A673 (cell line): ENCODE results near the gene GATC. TPM values are rescaled to one million over a fixed set of nuclear protein-coding genes. Genes with fewer than 3 reads are reported as not detected.

Source experiments
- BruUV-seq: library from RNA; stranded (reverse); fragments of 400-500 nt; replicated peaks from 2 replicates; lab custom pipeline; 2021; lab: Mats Ljungman, UMichigan
- CTCF ChIA-PET: fragments of 300-600 bp; sonication (Branson Sonifier 250); formaldehyde crosslinking; loops from one replicate; lab custom pipeline; 2022; ENCODE audit warnings: antibody characterized with exemption; lab: Charles Lee
- POLR2A ChIA-PET: fragments of 300-600 bp; sonication (Branson Sonifier 250); formaldehyde crosslinking; loops from one replicate; lab custom pipeline; 2022; ENCODE audit warnings: antibody characterized with exemption; ENCODE audit not compliant: low non-redundant PET; lab: Charles Lee
- DNase-seq: peaks from one replicate; pipeline ENCODE4 v3.0.0-alpha.2; 2015; ENCODE audit warnings: low spot score
- H3K27ac ChIP-seq: fragments of 200-600 bp; sonication (generic); 2 replicates; pipeline ENCODE4 v1.5.1; 2016; ENCODE audit warnings: mixed run types, low read depth, mild to moderate bottlenecking, mixed read lengths, antibody characterized with exemption, low read length; ENCODE audit not compliant: poor library complexity, severe bottlenecking
- H3K27me3 ChIP-seq: fragments of 200-600 bp; sonication (generic); replicated peaks from 2 replicates; pipeline ENCODE4 v1.6.1; 2017; ENCODE audit warnings: mixed run types, low read depth, mild to moderate bottlenecking, mixed read lengths, antibody characterized with exemption, low read length; ENCODE audit not compliant: insufficient read depth, poor library complexity
- H3K36me3 ChIP-seq: fragments of 200-600 bp; sonication (generic); 2 replicates; pipeline ENCODE4 v1.6.1; 2016; ENCODE audit warnings: mixed run types, mild to moderate bottlenecking, mixed read lengths, antibody characterized with exemption, low read length; ENCODE audit not compliant: insufficient read depth, poor library complexity, severe bottlenecking
- H3K4me1 ChIP-seq: fragments of 200-600 bp; sonication (generic); 2 replicates; pipeline ENCODE4 v1.6.1; 2017; ENCODE audit warnings: mixed run types, mild to moderate bottlenecking, mixed read lengths, antibody characterized with exemption, low read length; ENCODE audit not compliant: insufficient read depth, poor library complexity, severe bottlenecking
- H3K4me3 ChIP-seq: fragments of 200-600 bp; sonication (generic); 2 replicates; pipeline ENCODE4 v1.5.1; 2016; ENCODE audit warnings: low read depth, mixed run types, mild to moderate bottlenecking, mixed read lengths, low read length; ENCODE audit not compliant: poor library complexity, severe bottlenecking
- H3K9me3 ChIP-seq: fragments of 200-600 bp; sonication (generic); 2 replicates; pipeline ENCODE4 v1.6.1; 2016; ENCODE audit warnings: mixed run types, low read depth, mild to moderate bottlenecking, mixed read lengths, antibody characterized with exemption, low read length; ENCODE audit not compliant: poor library complexity, severe bottlenecking
- EZH2 ChIP-seq: fragments of 200-600 bp; sonication (generic); IDR thresholded peaks from 2 replicates; pipeline ENCODE4 v1.6.1; 2017; ENCODE audit warnings: borderline replicate concordance, low read depth, mild to moderate bottlenecking, mixed read lengths, antibody characterized with exemption, low read length; ENCODE audit not compliant: poor library complexity, severe bottlenecking
- intact Hi-C: fragments of 100-400 bp; cut with micrococcal nuclease; formaldehyde crosslinking; loops from one replicate; pipeline ENCODE4 v1.10.0; 2022; ENCODE audit not compliant: unreplicated experiment
- total RNA-seq: library from RNA; stranded (reverse); gene quantifications from 2 replicates; pipeline ENCODE4 v1.2.3, GENCODE V29; 2021
- TF ChIP-seq, protein P1 (sequence below): fragments of 300-800, 200-600 bp; sonication (generic); conservative IDR thresholded peaks from 2 replicates; pipeline ENCODE4 v1.5.1; 2017; ENCODE audit warnings: low read depth, mild to moderate bottlenecking, antibody characterized with exemption, low read length, moderate library complexity, mixed read lengths

GATC gene
- total RNA-seq, 1 experiment from 2014 or later, result 42.4 TPM

DNA sequence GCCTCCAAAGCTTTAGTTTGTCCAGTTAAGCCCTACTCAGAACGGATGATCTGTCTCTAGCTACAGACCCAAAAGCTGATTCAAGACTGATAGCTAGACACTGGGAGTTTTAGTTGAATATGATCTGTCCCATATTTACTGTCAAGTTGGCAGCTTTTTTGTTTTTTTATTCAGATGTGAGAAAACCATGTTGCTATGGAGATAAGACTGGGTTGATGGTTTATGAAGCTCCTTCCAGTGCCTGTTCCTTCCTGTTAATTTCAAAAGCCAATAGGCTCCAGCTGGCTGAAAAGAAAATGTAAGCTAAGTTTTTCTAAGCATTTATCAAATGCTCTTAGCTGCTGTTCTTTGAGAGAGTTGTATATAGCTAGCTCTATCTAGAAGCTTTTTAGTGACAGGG, 54.3 kb downstream of the GATC start:
- ChIA-PET CTCF (no interaction called here), POLR2A (no interaction called here)
- Histone ChIP-seq H3K4me1 (peaks cover 9% of the 10 kb centered on the region), H3K36me3 (peaks cover 43% of the 10 kb centered on the region), H3K27me3 (no peaks in the 10 kb centered on the region), H3K27ac (no peak overlapping the region), H3K9me3 (no peaks in the 10 kb centered on the region), H3K4me3 (no peak overlapping the region)
- BruUV-seq, result no TSS peak
- intact Hi-C loops, result no loop called here
- DNase-seq, result no peak
- TF ChIP-seq EZH2, result no peak
- TF ChIP-seq, protein P1, sequence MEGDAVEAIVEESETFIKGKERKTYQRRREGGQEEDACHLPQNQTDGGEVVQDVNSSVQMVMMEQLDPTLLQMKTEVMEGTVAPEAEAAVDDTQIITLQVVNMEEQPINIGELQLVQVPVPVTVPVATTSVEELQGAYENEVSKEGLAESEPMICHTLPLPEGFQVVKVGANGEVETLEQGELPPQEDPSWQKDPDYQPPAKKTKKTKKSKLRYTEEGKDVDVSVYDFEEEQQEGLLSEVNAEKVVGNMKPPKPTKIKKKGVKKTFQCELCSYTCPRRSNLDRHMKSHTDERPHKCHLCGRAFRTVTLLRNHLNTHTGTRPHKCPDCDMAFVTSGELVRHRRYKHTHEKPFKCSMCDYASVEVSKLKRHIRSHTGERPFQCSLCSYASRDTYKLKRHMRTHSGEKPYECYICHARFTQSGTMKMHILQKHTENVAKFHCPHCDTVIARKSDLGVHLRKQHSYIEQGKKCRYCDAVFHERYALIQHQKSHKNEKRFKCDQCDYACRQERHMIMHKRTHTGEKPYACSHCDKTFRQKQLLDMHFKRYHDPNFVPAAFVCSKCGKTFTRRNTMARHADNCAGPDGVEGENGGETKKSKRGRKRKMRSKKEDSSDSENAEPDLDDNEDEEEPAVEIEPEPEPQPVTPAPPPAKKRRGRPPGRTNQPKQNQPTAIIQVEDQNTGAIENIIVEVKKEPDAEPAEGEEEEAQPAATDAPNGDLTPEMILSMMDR, result no peak

DNA sequence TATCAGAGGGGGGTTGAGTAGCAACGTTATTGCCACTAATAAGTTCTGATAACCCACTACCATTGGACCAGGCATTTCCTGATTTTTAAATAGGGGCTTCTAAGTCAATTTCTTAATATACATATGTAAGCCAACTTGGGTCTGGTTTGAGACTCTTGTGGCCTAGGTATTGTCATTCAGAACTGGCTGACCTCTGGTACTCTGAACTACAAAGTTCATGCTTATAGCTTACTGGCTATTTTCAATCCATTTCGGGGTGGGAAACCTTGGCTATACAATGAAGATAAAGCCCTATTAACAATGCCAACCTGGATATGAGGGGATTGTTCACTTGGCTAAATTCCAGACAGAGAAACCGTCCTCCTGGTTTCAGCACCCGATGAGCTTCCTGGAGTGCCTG, 58.3 kb downstream of the GATC start:
- no peak overlapping the region for H3K4me3 ChIP-seq
- H3K36me3 ChIP-seq, result peaks cover 27% of the 10 kb centered on the region
- intact Hi-C loops, result no loop called here
- no peaks in the 10 kb centered on the region for H3K4me1 ChIP-seq
- BruUV-seq, result no TSS peak
- H3K9me3 ChIP-seq, result no peaks in the 10 kb centered on the region
- no peak for TF ChIP-seq EZH2
- TF ChIP-seq, protein P1, result no peak
- ChIA-PET POLR2A (interaction anchor here (0.7 kb wide), 1 partner anchor 816 kb away, joined by 5 read pairs; no protein-coding TSS in a partner anchor), CTCF (no interaction called here)
- no peak overlapping the region for H3K27ac ChIP-seq
- no peaks in the 10 kb centered on the region for H3K27me3 ChIP-seq
- DNase-seq, result no peak

DNA sequence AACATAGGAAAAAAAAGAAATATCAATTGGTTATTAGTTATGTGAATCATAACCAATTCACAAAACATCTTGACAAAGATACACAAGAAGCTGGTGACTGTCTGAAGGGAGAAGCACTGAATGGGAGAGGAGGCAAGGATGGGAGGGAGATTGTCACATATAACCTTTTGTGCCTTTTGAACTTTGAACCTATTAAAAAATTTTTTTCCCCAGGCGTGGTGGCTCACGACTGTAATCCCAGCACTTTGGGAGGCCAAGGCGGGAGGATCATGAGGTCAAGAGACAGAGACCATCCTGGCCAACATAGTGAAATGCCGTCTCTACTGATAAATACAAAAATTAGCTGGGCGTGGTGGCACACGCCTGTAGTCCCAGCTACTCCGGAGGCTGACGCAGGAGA, 62.3 kb downstream of the GATC start:
- TF ChIP-seq, protein P1, result no peak
- no peak for TF ChIP-seq EZH2
- BruUV-seq, result no TSS peak
- Histone ChIP-seq H3K27ac (no peak overlapping the region), H3K4me3 (no peak overlapping the region), H3K36me3 (peaks cover 16% of the 10 kb centered on the region), H3K27me3 (no peaks in the 10 kb centered on the region), H3K9me3 (no peaks in the 10 kb centered on the region), H3K4me1 (no peaks in the 10 kb centered on the region)
- CTCF ChIA-PET, result interaction anchor here (0.7 kb wide), 1 partner anchor 1530 kb away, joined by 6 read pairs; no protein-coding TSS in a partner anchor
- no peak for DNase-seq
- intact Hi-C loops, result no loop called here
- POLR2A ChIA-PET, result no interaction called here

Other genes with a start within 250 kb of the GATC start
- gene RPLP0, start 245.3 kb upstream of the GATC start, total RNA-seq, result 1,951 and 2,047 TPM in 2 replicates
- 110 and 127 TPM in 2 replicates for gene PXN, start 180.7 kb upstream of the GATC start, total RNA-seq
- 2,640 and 2,668 TPM in 2 replicates for gene RNU4-2, start 154.5 kb upstream of the GATC start, total RNA-seq
- gene RNU4-1, start 153.2 kb upstream of the GATC start, total RNA-seq, result 1,130 and 1,293 TPM in 2 replicates
- 3.7 and 4.8 TPM in 2 replicates for gene SIRT4, start 144.1 kb upstream of the GATC start, total RNA-seq
- not detected in 2 replicates for gene PLA2G1B, start 118.7 kb upstream of the GATC start, total RNA-seq
- 3.6 and 8.8 TPM in 2 replicates for gene MSI1, start 77.3 kb upstream of the GATC start, total RNA-seq
- gene COX6A1, start 8.3 kb upstream of the GATC start, total RNA-seq, result 435 and 460 TPM in 2 replicates
- gene TRIAP1, start 60 bp upstream of the GATC start, total RNA-seq, result 29.4 and 36.4 TPM in 2 replicates
- 308 and 328 TPM in 2 replicates for gene SRSF9, start 23.3 kb downstream of the GATC start, total RNA-seq
- 546 and 617 TPM in 2 replicates for gene DYNLL1, start 49.7 kb downstream of the GATC start, total RNA-seq
- 36.5 and 40.4 TPM in 2 replicates for gene COQ5, start 82.7 kb downstream of the GATC start, total RNA-seq
- gene RNF10, start 87.9 kb downstream of the GATC start, total RNA-seq, result 225 and 240 TPM in 2 replicates
- gene POP5, start 135.0 kb downstream of the GATC start, total RNA-seq, result 41.0 and 42.4 TPM in 2 replicates
- 1.2 and 1.6 TPM in 2 replicates for gene CABP1, start 194.2 kb downstream of the GATC start, total RNA-seq
- gene MLEC, start 240.7 kb downstream of the GATC start, total RNA-seq, result 145 and 176 TPM in 2 replicates